GDM1 (cell line): ENCODE measurements around the gene PACRG.

Experiments used
- DNase-seq: peaks from one replicate; lab custom pipeline; 2025; lab: John Stamatoyannopoulos, UW

Gene PACRG

GRCh38 chr6:163335056-163335455, 607.3 kb downstream of the PACRG start:
- DNase-seq: no peak

- DNase-seq: no peak
Observed at GRCh38 chr6:163335671-163336545, 608.1 kb downstream of the PACRG start.

GRCh38 chr6:163336961-163337360, 609.2 kb downstream of the PACRG start:
- no peak for DNase-seq

GRCh38 chr6:163337958-163338357, 610.2 kb downstream of the PACRG start:
- no peak for DNase-seq

DNA sequence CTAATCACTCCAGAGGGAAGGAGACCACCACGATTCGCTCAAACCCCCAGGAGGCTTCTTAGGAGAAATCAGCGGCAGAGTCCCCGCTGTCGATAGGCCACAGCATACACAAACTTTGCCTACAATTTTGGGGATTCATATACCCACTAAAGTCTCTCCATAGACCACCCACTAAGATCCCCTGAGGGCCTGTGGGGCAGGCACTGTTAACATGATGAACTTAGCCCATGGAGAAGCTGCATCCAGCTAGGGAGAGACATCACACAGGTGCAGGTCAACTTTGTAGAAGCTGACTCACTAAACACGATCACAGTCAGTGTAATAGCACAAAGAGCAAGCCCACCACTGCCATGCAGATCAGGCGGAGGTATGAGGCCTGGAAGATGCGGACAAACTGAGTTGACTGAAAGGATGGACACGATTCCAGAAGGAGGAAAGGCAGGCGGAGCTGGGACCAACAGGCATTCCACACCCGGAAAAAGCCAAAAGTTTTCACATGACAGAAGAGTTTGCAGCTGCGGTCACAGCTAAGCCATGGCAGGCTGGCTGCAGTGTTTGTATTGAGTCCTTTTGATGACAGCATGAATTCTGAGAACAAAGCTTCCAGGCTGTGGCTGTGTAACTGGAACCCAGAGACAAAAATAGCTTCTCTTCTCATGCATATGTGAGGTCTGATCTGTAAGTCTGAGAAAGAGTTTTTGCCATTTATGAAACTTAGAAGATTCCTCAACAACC, 611.1 kb downstream of the PACRG start:
- DNase-seq: no peak

- DNase-seq: no peak
Observed at GRCh38 chr6:163339466-163339865, 611.7 kb downstream of the PACRG start.

- no peak for DNase-seq
Observed at GRCh38 chr6:163340201-163340887, 612.6 kb downstream of the PACRG start.

DNA sequence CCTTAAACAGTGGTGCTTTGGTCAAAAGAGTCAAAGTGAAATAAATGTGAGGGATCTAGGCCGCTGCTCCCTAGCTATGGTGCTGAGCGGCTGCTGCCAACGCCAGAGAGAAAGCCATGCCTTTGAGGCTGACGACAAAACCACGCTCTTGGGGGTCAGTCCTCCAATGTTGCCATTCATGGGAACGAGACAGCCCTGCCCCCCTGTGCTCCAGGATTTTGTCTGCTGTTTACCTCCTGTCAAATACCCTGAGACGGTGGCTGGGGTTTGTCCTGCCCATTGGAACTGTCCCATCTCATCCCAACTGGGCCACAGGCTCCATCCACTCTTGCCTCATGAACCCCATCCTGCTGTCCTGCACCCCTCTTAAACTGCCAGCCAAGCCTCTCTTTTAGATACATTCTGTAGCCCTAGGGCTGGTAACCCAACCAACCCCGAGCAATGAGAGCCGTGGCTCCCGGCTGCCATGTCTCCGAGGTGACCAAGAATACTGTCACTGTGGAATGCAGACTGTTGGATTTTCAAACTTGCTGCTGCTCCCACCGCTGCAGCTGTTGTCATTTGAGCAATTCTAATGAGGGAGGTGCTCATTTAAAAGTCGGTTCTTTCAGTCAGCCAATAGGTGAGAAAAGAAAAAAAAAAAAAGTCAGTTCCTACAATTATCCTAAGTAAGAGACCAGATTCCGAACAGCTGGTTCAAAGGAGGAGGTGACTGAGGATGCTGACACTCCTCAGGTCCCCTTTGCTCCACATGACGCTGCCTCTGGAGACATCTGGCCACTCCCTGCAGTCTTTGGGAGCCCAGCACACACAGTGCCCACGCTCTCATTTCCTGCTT, 613.7 kb downstream of the PACRG start:
- DNase-seq: no peak

DNA sequence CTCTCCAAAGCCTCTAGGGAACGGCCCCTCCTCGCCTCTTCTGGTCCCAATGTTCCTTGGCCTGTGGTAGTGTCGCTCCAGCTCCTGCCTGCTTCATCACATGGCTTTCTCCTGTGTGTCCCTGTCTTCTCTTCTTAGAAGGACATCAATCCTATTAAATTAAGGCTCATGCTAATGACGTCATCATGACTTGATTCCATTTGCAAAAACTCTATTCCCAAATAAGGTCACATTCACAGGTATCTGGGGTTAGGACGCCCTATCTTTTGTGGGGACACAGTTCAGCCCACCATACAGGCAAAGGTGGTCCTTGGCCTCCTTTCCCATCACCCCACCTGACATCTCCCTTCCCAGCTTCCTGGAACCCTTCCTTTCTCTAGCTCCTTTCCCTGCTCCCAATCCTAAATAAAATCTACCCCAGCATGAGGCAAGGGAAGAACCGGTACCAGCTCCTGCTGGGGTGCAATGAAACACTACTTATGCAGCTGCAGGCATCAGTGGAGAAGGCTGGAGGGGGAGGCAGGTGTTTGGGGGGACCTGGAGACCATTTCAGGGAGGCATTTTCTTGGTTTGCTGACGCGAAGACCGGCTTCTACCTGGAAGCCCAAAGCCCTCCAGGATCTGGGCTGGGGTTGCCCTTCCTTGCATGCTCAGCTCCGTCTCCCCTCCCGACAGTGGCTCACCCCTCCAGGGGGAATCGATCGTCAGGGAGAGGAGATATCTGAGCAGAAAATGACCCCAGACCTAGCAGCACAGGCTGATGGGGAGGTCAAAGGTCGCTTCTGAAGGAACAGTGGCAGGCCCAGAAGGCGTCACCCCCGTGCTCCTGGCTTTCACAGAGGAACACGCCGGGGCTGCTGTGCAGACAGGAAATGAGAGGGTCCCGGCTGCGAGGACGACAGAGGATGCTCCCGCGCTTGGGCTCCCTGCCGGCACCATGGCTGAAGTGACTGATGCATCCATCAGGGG, 615.1 kb downstream of the PACRG start:
- no peak for DNase-seq

- DNase-seq: no peak
Observed at GRCh38 chr6:163343609-163344008, 615.8 kb downstream of the PACRG start.

DNA sequence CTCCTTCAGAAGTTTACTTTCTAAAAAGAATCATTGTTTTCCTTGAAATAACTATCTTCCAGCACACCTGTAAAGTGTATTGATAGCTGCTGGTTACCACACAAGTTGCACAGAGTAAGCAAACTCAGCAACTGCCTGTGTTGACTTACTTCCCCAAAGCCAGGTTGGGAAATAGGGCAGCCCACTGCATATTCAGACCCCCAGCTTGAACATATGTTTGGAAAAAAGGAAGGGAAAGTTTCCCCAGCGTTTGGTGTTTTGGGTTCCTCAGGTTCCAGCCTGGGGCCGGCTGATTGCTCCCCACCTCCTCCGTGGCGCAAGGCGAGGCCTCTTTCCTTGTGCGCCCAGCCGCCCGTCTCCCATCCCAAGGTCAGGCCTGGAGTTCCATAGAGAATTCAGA, 616.6 kb downstream of the PACRG start:
- no peak for DNase-seq

DNA sequence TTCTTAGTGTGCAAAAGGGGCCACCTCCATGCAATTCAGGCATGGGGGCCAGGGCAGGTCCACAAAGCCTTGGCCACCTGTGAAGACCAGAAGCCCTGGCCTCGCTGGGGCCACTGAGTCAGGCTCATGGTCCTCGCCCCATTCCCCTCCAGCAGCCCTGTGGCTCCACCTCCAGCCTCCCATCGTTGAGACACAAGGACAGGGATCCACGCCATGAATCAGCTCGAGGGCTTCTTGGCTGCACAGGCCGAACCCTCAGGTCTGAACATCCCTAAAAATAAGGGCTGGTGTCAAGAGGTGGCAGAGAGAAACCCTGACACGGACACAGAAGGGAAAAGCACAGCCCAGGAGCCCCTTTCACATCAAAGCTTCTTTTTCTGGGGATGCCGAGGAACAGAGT, 618.2 kb downstream of the PACRG start:
- DNase-seq: no peak

GRCh38 chr6:163346497-163346961, 618.8 kb downstream of the PACRG start:
- no peak for DNase-seq

DNA sequence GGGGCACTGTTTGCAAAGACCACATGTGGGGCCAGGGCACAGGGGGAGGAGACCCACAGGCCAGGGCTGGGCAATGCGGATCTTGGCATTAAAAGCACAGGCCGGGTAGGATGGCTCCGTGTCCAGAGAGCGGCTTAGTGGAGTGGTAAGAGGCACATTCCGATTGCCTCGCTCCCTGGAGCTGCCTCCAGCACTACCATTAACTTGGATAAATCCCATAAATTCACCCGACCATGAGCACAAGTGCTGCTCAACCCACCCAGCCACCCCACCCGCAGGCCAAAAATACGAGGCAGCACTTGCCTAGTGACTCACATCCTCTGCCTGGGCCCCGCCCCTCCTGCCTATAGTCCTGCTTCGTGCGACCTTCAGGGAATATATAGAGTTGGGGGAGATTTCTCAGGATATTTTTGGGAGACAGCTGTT, 619.3 kb downstream of the PACRG start:
- DNase-seq: no peak

- DNase-seq: no peak
Observed at GRCh38 chr6:163348789-163349680, 621.3 kb downstream of the PACRG start.

DNA sequence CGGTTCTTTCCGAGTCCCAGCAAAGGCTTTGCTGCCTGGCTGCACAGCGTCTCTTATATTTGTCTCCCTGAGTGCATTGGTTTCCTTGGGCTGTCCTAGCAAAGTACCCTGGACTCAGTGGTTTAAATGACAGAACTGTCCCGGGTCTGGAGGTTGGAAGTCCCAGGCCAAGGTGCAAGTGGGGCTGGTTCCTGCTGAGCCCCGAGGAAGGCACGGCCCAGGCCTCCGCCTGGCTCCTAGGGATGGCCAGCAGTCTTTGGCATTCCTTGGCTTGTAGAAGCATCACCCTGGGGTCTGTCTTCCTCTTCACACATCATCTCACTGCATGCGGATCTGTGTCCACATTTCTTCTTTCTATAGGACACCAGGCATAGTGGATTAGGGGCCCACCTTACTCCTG, 621.9 kb downstream of the PACRG start:
- DNase-seq: no peak

DNA sequence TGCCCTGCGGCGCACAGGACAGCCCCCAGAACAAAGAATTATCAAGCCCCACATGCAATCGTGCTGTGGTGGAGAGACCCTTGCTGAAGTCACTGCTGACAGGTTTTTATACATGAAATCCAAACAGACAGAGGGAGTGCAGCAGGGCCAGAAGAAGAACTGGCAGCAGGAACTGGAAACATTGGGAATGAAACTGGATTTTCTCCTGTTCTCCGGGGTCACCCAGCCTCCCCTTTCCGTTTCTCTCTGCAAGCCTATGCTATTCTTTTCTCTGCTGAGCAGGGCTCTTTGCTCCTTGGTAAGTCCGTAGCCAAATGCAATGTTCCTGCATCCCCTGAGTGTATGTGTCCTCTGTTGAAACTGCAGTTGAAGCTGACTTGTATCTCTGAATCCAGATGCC, 623.2 kb downstream of the PACRG start:
- DNase-seq: no peak

- DNase-seq: no peak
Observed at GRCh38 chr6:163352011-163352685, 624.4 kb downstream of the PACRG start.

GRCh38 chr6:163352966-163353365, 625.2 kb downstream of the PACRG start:
- DNase-seq: no peak
